ENCODE results near the gene NR2F2. TPM values are rescaled to one million over a fixed set of nuclear protein-coding genes. Genes with fewer than 3 reads are reported as not detected.

NR2F2 gene
- total RNA-seq, 1 donor from 2014 or later = 39.8 TPM

- no peak for DNase-seq (ENCODE audit: extremely low spot score in 2 of 2)
- H3K4me3 ChIP-seq = peak overlapping the region; percentile 67 to 85
- no peaks in the 10 kb centered on the region for H3K27me3 ChIP-seq
- no peaks in the 10 kb centered on the region for H3K9me3 ChIP-seq
- peaks cover 12% of the 10 kb centered on the region for H3K4me1 ChIP-seq
- H3K27ac ChIP-seq = peak overlapping the region; percentile 99
- TF ChIP-seq POLR2A (IDR thresholded peaks at IDR 0.05) (no peak), POLR2AphosphoS5 (IDR thresholded peaks at IDR 0.05; ENCODE audit: insufficient read depth in 1 of 2, low read depth in 1 of 2) (no peak), CTCF (IDR thresholded peaks at IDR 0.05) (no peak)
- peaks cover 0 to 22% of the 10 kb centered on the region in 2 donors for H3K36me3 ChIP-seq
- intact Hi-C loops (cut with DNase I) = loop anchor here (5.0 to 10.0 kb wide), 2 partner anchors 893 to 1011 kb away; no protein-coding TSS in a partner anchor
Measured at GRCh38 chr15:96338074-96338765, 7.7 kb downstream of the NR2F2 start.

GRCh38 chr15:96338766-96339618, 8.5 kb downstream of the NR2F2 start:
- Histone ChIP-seq H3K27ac (peak overlapping the region; percentile 99), H3K4me3 (peak overlapping the region; percentile 67 to 85), H3K4me1 (peaks cover 8% of the 10 kb centered on the region), H3K27me3 (no peaks in the 10 kb centered on the region), H3K9me3 (no peaks in the 10 kb centered on the region), H3K36me3 (peaks cover 0 to 21% of the 10 kb centered on the region in 2 donors)
- no peak for DNase-seq (ENCODE audit: extremely low spot score in 2 of 2)
- intact Hi-C loops (cut with DNase I) = loop anchor here (5.0 to 10.0 kb wide), 2 partner anchors 894 to 1012 kb away; no protein-coding TSS in a partner anchor
- TF ChIP-seq CTCF (IDR thresholded peaks at IDR 0.05) = no peak
- no peak for TF ChIP-seq POLR2AphosphoS5 (IDR thresholded peaks at IDR 0.05; ENCODE audit: insufficient read depth in 1 of 2, low read depth in 1 of 2)
- no peak for TF ChIP-seq POLR2A (IDR thresholded peaks at IDR 0.05)

DNA sequence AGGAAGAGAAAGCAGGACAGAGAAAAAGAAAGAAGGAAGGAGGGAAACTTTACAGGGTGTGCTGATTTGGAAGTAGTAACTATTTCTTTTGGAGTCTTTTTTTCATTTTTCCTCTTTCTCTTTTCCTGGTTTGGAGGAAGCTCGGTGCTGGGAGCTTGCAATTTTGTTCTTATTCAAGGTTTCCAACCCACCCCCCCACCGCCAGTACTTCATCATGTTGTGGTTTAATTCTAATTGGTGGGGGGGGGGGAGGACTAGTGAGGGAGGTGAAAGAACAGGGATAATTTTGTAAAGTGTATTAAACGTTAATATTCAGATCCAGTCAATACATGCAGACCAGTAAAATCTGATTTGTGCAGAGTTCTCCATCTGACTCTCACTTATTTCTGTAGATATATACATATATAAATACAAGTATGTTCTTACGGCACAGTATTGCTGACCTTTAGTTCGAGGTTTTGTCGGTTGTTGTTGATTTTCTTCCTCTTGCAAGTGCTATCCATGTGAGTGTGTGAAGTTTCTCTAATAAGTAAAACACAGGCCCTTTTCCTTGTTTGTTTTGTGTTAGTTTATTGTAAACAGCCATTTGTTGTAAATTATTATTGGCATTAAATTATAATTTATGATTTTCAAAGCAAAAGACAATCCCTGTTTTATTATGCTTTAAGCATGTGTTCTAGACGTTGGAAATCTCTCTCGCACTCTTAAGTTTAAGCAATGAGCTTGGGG, 9.3 kb downstream of the NR2F2 start:
- Histone ChIP-seq H3K4me1 (peaks cover 13% of the 10 kb centered on the region), H3K36me3 (peaks cover 0 to 15% of the 10 kb centered on the region in 2 donors)

GRCh38 chr15:96340348-96340597, 9.8 kb downstream of the NR2F2 start:
- DNase-seq (ENCODE audit: extremely low spot score in 2 of 2) = no peak
- Histone ChIP-seq H3K4me1 (peaks cover 18% of the 10 kb centered on the region), H3K27ac (peak overlapping the region; percentile 99), H3K36me3 (peaks cover 0 to 12% of the 10 kb centered on the region in 2 donors), H3K4me3 (peak overlapping the region; percentile 67 to 85), H3K27me3 (no peaks in the 10 kb centered on the region), H3K9me3 (no peaks in the 10 kb centered on the region)
- TF ChIP-seq CTCF (IDR thresholded peaks at IDR 0.05) = no peak
- intact Hi-C loops (cut with DNase I) = loop anchor here (1.0 to 5.0 kb wide), 4 partner anchors 9 to 1668 kb away; no protein-coding TSS in a partner anchor

More for the DNA sequence above, 9.3 kb downstream of the NR2F2 start:
- Histone ChIP-seq H3K27me3 (no peaks in the 10 kb centered on the region), H3K9me3 (no peaks in the 10 kb centered on the region), H3K27ac (peak overlapping the region; percentile 99), H3K4me3 (peak overlapping the region; percentile 67 to 85)
- intact Hi-C loops (cut with DNase I) = loop anchor here (1.0 to 10.0 kb wide), 6 partner anchors 8 to 1667 kb away; no protein-coding TSS in a partner anchor
- TF ChIP-seq CTCF (IDR thresholded peaks at IDR 0.05) = no peak
- no peak for TF ChIP-seq POLR2A (IDR thresholded peaks at IDR 0.05)
- no peak for TF ChIP-seq POLR2AphosphoS5 (IDR thresholded peaks at IDR 0.05; ENCODE audit: insufficient read depth in 1 of 2, low read depth in 1 of 2)
- no peak for DNase-seq (ENCODE audit: extremely low spot score in 2 of 2)

All from vagina (tissue), 2 donors.